GM19238 (cell line): Measurements from ENCODE around the gene COL3A1.

Experiments used
- DNase-seq: peaks from one replicate; pipeline ENCODE4 v3.0.0; 2011; ENCODE audit warnings: low spot score; ENCODE audit not compliant: insufficient read length

The COL3A1 gene

DNA sequence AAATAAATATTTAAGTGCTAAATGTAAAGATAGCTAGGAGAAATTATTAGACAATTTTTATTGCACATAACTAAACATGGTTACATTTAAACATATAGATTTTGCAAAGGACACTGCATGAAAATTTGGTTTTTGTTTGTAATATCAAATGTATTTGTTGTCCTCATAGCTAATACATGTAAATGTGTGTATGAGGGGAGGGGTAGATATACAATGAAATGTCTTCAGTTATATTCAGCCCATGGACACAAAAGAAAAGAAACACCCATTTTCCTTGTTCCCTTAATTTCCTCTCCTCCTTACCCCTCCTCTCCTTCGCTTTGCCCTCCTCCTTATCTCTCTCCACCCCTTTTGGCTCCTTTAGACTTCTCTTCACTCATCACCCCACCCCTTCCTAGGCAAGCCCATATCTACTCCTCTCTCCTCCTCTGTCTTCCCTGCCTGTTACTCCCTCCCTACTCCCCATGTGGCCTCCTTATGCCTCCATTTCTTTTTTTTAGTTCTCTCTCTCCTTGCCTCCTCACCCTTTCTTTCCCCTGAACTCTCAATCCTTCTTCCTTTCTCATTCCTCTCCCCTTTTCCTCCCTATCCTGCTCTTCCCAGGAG, 1.4 kb downstream of the COL3A1 start:
- no peak for DNase-seq

DNA sequence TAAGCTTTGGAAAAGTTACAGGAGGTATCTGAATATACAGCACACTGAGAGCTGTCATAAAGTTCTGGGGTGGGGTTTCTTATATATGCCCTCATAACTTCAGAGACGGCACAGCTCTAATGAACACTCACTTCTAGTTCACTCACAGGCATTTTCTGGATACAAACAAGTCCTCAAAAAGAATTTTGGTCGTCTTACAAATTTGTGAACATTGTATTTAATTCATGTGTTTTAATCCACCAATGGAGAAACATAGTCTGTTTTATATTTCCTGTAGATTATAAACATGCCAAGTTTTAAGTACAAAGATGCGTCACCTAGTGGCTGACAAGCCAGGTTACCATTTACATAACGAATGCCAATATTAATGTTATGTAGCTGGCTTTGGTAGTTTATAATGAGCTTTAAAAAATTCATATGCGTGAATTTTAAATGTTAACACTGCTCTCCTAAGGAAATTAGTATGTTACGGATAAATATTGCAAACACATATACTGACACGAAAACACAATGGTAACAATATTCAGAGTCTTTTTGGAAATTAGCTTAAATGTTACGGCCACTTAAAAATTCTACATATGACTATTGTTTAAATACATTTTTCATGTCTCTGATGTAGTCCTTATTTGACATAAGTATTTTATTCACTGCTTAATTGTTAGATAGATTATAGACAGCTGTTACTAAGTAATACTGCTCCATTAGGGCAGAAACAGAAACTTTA, 2.5 kb downstream of the COL3A1 start:
- no peak for DNase-seq

DNA sequence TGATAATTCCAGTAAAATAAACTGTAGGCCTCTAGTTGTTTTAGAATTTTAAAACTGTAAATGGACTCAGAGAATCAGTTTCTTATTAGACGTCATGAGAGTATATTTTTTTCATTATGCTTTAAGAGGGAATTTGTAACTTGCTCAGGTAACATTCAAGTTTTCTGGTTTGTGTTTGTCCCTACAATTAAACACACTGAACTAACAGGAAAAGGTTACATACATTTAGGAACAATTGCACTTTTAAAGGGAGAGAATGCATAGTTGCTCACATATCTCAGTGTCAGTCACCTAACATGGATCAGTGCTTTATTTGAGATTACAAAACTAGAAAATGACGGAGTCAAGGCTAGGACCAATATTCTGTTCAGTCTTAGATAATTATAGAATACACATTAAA, 3.1 kb downstream of the COL3A1 start:
- no peak for DNase-seq

DNA sequence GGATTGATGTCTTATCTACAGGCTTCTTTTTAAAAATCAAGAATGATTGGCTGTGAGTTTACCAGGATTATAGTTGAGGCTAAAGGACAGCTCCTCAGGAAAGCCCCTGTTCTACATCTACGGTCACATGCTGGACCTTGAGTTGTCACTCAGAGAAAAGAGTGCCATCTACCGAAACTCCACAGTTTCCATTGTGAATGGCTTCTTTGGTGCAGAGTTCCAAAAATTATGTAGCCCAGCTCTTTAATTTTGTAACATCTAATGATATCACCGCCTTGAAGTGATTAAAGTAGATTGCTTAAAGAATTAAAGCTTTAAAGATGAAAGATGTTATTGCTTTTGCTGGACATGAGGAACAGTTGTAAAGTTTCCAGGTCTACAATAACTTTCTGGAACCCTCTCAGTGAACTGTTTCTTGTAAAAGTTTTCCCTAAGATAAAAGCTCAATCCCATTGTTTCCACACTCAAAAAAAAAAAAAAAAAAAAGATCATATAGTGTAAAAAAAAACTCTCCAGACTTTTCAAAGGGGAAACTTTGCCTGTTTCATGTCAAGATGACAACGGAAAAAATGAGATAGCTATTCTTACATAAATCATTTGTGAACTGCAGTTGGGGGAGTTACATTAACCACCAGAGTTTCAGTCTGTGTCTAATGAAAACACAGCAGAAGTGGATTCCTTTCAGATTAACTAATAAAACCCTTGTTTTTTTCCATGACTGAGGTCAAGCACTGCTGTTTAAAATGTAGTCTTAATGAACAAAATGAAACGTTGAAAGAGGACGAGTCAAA, 4.3 kb downstream of the COL3A1 start:
- DNase-seq = peak; percentile 2

DNA sequence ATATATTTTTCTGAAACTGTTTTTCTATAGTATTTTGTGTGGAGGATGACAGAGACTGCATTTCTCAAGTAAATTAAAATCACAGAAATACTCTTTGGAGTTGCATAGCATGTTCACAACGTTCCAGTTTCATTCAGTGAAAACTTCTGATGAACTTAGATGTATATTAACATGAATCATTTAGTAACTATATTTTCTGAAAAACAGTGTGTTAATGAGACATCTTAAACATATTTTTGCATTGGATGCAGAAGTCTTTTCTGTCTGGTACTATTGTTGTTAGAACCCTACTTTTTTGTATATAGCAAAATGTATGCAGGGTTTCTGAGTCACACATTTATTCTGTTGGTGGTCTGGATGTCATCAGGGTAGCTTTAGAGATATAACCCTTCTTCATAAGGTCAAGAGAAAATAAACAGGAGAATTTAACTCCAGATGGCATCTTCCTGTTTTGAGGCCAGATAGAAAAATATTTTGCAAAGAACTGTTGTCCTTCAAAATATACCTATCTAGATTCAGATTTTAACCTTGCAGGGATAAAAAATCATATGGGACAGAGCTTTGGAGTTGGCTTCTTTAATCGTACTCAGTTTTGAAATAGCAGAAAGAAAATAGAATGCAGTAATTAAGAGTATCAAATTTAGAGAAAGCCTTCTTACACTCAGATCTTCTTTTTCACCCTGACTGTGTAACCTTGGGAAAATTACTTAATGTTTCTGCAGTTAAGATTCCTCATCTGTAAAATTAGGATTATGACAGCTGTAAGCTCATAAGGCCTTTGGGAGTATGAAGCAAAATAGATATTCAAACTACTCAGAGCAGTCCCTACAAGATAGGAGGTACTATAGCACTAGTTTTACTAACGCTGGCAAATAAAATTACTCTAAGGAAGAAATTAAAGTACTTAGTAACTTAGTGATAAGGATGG, 5.3 kb downstream of the COL3A1 start:
- no peak for DNase-seq

DNA sequence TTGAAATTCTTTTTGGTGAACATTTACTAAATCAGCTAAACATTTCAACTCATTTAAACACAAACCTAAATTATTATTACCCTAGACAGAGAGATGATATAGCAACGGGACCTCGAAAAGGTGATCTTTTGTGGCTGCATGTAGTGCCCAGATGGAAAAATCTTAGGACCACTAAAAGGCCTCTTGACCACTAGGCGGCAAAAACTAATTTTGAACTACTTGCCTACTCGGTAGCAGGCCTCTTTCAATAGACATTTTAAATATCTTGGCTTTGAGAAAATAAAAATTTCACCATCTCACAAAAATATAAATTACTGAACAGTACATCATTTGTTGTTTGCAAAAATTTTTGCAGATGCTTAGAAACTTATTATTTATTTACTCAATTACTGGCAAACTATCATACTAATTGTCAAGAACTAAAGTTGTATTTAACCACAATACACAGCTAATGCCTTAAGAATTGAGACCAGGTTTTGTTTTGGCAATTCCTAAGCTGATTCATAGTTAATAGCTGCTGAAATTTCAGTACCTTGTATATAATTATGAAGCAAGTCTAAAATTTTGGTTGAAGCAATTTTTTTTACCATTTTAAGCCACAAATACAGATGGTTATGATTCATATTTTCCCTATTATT, 9.4 kb downstream of the COL3A1 start:
- no peak for DNase-seq

DNA sequence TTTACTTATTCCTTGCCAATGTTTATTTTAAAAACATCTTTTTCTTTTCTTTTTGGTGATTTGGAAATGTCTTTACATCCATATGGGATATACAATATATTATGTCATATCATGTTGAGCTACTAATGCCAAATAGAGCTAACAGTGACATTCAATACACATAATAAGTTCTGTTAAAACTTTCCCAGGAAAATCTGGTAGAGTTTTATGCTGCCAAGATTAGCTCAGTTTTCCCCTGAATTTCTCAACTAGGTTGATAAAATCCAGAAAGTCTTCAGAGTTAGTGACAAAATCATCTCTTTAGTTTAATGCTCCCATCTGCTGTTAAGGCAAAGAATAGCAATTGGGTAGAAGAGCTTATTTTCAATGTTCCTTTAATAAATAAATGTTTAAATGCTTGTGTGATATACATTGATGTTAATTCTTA, 9.9 kb downstream of the COL3A1 start:
- no peak for DNase-seq

DNA sequence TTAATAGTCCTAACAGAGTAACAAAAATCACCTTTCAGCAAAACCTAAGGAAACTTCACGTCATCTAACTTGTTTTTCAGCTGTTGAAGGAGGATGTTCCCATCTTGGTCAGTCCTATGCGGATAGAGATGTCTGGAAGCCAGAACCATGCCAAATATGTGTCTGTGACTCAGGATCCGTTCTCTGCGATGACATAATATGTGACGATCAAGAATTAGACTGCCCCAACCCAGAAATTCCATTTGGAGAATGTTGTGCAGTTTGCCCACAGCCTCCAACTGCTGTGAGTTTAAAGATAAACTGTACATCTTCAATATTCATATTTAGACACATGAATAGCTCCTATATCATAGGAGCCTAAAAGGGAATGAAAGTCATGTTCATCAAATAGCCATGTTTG, 10.5 kb downstream of the COL3A1 start:
- no peak for DNase-seq

DNA sequence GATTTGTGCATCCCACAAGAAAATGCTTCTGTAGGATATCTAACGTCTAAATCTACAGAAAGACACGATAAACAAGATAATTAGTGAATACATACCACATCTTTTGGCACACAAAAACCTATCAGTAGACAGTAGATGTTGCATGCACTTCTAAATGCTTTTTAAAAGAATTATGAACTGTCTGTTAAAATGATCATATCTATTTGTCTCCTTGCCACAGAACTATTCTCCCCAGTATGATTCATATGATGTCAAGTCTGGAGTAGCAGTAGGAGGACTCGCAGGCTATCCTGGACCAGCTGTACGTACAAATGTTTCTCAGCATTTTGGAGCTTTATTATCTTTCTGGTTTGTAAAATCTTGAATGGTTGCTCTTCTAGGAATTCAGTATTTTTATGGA, 12.7 kb downstream of the COL3A1 start:
- DNase-seq = no peak

DNA sequence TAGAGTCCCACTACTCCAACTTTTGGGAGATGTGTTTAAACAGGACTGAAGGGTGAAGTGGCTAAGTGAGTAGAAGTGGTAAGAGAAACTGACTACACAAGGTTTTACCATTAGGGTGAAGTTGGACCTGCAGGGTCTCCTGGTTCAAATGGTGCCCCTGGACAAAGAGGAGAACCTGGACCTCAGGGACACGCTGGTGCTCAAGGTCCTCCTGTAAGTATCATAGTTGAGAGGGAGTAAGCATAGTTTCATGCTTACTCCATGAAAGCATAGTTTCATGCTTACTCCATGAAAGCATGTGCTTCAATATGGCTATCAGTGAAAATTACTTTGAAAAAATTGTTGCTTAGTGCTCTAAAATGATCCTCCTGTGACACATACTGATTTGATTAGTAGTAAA, 19.1 kb downstream of the COL3A1 start:
- no peak for DNase-seq

DNA sequence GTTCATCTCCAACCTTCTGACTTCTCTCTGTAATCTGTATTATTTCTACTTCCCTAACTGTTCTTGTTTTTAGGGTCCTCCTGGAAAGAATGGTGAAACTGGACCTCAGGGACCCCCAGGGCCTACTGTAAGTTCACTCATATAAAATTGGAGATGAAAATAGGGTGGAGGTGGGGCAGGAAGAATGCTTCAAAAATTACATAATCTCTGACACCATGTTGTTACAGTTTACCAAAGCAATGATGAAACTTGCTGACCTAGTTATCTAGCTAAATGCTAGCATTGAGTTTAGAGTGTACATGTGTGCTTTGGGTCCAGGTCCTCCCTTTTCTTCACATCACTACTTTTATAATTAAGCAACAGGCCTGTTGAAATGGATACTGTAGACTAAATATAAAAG, 23.1 kb downstream of the COL3A1 start:
- no peak for DNase-seq

DNA sequence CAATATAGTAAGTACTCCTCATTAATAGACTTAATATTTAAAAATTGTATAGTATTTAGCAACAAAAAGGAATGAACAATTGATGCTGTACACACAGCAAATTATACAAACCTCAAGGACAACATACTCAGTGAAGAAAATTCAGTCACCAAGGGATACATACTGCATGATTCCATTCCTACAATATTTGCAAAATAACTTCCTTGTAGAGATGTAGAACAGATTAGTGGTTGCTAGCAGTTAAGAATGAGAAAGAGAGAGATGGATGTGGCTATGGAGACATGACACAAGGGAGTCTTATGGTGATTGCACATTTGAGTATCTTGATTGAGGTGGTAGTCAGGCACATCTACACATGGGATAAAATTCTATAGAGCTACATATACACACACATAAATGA, 26.0 kb downstream of the COL3A1 start:
- DNase-seq = no peak

DNA sequence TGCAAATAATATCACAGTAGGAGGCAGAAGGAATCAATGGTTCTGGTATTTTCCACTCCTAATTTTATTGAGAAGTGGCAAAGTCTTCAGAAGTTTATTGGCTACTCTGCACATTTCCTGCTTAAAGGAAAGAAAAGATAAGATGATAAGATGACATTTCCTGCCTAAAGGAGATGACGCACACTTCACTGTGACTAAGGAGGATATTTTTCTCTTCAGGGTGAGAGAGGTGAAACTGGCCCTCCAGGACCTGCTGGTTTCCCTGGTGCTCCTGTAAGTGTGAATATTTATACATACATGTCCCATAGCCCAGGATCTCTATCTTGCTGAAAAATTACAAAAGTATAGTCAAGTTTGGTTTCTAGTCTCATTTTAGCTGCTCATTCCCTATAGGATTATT, 27.9 kb downstream of the COL3A1 start:
- DNase-seq = no peak

DNA sequence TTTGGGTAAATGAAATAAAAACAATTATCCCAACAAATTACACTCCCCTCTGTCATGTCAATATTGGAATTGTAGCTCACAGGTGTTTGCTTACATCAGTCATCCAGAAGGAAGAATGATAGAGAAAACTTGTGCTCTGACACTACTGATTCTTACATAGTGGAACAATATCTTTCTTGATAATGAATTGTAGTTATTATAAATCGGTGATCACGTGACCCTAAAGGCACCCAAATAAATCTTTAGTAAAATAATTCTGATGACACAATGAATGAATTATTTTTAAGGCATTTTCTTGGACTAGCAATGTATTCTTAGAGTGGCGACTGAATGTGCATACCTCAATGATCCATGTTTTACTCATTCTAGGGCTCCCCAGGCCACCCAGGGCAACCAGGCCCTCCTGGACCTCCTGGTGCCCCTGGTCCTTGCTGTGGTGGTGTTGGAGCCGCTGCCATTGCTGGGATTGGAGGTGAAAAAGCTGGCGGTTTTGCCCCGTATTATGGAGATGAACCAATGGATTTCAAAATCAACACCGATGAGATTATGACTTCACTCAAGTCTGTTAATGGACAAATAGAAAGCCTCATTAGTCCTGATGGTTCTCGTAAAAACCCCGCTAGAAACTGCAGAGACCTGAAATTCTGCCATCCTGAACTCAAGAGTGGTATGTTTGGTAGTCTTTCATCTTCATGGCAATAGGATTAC, 34.5 kb downstream of the COL3A1 start:
- no peak for DNase-seq

DNA sequence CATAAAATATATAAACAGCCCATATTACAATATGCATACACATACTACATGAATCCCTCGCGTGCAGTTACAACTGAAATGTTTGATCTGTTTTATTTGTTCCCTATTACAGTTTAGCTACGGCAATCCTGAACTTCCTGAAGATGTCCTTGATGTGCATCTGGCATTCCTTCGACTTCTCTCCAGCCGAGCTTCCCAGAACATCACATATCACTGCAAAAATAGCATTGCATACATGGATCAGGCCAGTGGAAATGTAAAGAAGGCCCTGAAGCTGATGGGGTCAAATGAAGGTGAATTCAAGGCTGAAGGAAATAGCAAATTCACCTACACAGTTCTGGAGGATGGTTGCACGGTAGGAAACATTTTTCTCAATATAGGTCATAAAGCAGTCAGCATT, 36.4 kb downstream of the COL3A1 start:
- no peak for DNase-seq

DNA sequence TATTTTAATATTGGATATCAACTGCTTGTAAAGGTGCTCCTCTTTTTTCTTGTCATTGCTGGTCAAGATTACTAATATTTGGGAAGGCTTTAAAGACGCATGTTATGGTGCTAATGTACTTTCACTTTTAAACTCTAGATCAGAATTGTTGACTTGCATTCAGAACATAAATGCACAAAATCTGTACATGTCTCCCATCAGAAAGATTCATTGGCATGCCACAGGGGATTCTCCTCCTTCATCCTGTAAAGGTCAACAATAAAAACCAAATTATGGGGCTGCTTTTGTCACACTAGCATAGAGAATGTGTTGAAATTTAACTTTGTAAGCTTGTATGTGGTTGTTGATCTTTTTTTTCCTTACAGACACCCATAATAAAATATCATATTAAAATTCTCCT, 38.2 kb downstream of the COL3A1 start:
- DNase-seq = no peak

DNA sequence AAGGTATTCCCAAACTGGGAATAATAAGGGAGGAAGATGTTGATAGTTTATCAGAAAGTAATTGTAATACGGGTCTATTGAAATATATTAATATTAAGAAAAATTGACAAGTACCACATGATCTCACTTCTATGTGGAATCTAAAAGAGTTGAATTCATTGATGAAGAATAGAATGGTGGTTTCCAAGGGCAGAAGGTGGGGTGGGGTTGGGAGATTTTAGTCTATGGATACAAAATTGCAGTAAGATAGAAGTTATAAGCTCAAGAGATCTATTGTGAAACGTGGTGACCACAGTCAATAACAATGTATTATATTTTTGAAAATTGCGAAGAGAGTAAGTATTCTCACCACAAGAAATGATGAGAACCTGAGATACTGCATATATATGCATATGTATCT, 38.9 kb downstream of the COL3A1 start:
- DNase-seq = no peak

DNA sequence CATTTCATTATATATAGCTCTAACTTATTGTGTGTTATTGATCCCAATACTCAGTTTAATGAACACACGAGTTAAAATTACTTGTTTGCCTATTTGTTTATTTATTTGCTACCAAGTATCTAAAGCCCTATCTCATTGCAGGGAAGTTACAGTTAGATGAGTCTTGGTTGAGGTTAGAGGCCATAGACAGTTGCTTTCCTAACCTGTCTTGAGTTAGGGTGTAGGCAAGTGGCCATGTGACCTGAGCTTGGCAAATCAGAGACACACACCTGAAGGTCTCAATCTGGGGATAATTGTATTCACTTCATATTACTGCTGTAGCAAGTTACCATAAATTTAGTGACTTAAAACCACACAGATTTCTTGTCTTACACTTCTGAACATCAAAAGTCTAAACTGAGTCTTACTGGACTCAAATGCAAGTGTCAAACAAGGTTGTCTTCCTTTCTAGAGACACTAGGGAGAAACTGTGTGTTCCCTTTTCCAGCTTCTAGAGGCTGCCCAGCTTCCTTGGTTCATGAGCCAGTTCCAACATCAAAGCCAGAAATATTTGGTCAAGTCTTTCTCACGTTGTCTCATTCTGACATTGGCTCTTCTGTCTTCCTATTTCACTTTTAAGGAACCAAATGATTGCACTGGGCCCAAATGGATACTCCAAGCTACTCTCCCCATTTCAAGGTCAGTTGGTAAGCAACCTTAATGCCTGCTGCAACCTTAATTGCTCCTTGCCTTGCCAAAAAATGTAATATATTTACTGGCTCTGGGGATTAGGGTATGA, 39.7 kb downstream of the COL3A1 start:
- no peak for DNase-seq

DNA sequence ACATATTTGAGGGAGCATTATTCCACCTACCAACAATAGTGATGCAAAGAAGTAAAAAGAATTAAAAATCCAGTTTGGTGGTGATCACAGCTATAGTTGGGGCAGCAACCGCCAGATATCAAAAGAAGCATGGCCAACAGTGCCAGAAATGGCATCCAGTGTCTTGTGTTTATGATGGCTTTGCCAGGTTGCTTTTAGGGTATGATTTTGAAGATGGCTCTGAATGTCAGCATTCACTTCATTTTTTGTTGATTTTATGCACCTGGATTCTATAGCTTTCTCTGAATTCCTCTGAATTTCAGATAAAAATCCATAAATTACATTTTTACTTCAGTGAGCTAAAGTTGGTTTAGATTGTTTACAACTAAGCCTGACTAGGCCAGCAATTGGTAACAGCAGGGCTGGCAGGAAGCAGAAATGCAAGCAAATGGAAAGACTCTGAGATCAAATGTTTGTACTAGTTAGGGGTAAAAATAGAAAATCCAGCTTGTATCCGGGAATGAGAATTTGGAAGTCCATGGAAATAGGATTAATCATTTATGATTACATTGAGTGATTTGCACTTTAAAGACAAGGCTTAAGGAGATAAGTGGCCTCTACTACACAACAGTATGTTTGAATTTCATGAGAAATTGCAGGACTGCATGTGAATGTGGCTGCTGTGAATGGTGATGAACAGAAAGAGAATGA, 40.4 kb downstream of the COL3A1 start:
- DNase-seq = no peak
